GM12878 (cell line): Measurements from ENCODE around the gene HACD3. TPM values are rescaled to one million over a fixed set of nuclear protein-coding genes. Genes with fewer than 3 reads are reported as not detected.

Source experiments
- CHD2 ChIP-seq: IDR thresholded peaks from 2 replicates; pipeline ENCODE4 v1.6.1; 2011; ENCODE audit warnings: low read depth, low read length, improper control_type of control experiment, borderline replicate concordance
- DPF2 ChIP-seq: fragments of 450-650 bp; IDR thresholded peaks from 2 replicates; pipeline ENCODE4 v1.6.1; 2017; ENCODE audit warnings: mild to moderate bottlenecking
- FOS ChIP-seq: IDR thresholded peaks from 3 replicates; pipeline ENCODE4 v1.6.1; 2011; ENCODE audit warnings: borderline replicate concordance; ENCODE audit not compliant: insufficient read length; ENCODE audit errors: extremely low read depth
- HDGF ChIP-seq: fragments of 450-650 bp; IDR thresholded peaks from 2 replicates; pipeline ENCODE4 v1.6.1; 2016; ENCODE audit warnings: antibody characterized with exemption
- POLR2AphosphoS5 ChIP-seq: IDR thresholded peaks from 2 replicates; pipeline ENCODE4 v1.6.1; 2011; ENCODE audit warnings: mild to moderate bottlenecking, low read length, inconsistent platforms
- STAT3 ChIP-seq: IDR thresholded peaks from 2 replicates; pipeline ENCODE4 v1.6.1; 2011; ENCODE audit warnings: low read depth, low read length, improper control_type of control experiment
- polyA plus RNA-seq, 11 experiments: library from polyadenylated mRNA; depleted of rRNA in 4 of 11; unstranded in 6 of 11; stranded (reverse) in 5 of 11; fragments of >200 nt; fragmentation: Nextera tagmentation in 4 of 11; fragmentation: Illumina TruSeq in 1 of 11; extraction: Ambion mirVana in 4 of 11; extraction: Trizol in 1 of 11; gene quantifications; 1 replicate in 1 of 11; 2 replicates in 10 of 11; pipeline versions ENCODE4 v1.2.1 to v1.2.3, GENCODE V29; 2011 to 2016; ENCODE audit warnings: inconsistent platforms in 2 of 11, missing spikeins in 2 of 11, low read depth in 1 of 11
- total RNA-seq, 4 experiments: library from RNA; depleted of rRNA in 3 of 4; stranded (reverse); fragments of >200 nt in 3 of 4; fragmentation: Illumina TruSeq in 1 of 4; extraction: Trizol in 1 of 4; gene quantifications; 2 replicates each; pipeline versions ENCODE4 v1.2.1 to v1.2.3, GENCODE V29; 2013 to 2021
- TF ChIP-seq, protein P1 (sequence below): IDR thresholded peaks from 2 replicates; pipeline ENCODE4 v1.6.1; 2011; ENCODE audit warnings: low read depth, mild to moderate bottlenecking, low read length, moderate library complexity, borderline replicate concordance; ENCODE audit errors: extremely low read depth
- TF ChIP-seq, protein P2 (sequence below): IDR thresholded peaks from 2 replicates; pipeline ENCODE4 v1.6.1; 2012; ENCODE audit warnings: low read length, inconsistent platforms
- TF ChIP-seq, protein P3 (sequence below): fragments of 450-650 bp; IDR thresholded peaks from 2 replicates; pipeline ENCODE4 v1.6.1; 2017; ENCODE audit warnings: low read depth, mild to moderate bottlenecking, moderate library complexity
- TF ChIP-seq, protein P4 (sequence below): IDR thresholded peaks from 2 replicates; pipeline ENCODE4 v1.6.1; 2011; ENCODE audit warnings: borderline replicate concordance, low read depth, mild to moderate bottlenecking, moderate library complexity, low read length; ENCODE audit not compliant: insufficient read depth, poor library complexity, severe bottlenecking
- TF ChIP-seq, protein P5 (sequence below): fragments of 450-650 bp; IDR thresholded peaks from 2 replicates; pipeline ENCODE4 v1.6.1; 2017; ENCODE audit warnings: borderline replicate concordance
- TF ChIP-seq, protein P6 (sequence below): IDR thresholded peaks from 2 replicates; pipeline ENCODE4 v1.6.1; 2012; ENCODE audit warnings: mild to moderate bottlenecking, low read depth, low read length
- TF ChIP-seq, protein P7 (sequence below): IDR thresholded peaks from 2 replicates; pipeline ENCODE4 v1.6.1; 2011; ENCODE audit warnings: mild to moderate bottlenecking, low read depth, low read length, moderate library complexity; ENCODE audit not compliant: insufficient replicate concordance

HACD3 gene
- total and polyA plus RNA-seq, 10 of the 15 experiments (the other 5 are each of a cell fraction or from before 2014, with no cell fraction given): 25.9 to 75.8 (median 48.3) TPM

DNA sequence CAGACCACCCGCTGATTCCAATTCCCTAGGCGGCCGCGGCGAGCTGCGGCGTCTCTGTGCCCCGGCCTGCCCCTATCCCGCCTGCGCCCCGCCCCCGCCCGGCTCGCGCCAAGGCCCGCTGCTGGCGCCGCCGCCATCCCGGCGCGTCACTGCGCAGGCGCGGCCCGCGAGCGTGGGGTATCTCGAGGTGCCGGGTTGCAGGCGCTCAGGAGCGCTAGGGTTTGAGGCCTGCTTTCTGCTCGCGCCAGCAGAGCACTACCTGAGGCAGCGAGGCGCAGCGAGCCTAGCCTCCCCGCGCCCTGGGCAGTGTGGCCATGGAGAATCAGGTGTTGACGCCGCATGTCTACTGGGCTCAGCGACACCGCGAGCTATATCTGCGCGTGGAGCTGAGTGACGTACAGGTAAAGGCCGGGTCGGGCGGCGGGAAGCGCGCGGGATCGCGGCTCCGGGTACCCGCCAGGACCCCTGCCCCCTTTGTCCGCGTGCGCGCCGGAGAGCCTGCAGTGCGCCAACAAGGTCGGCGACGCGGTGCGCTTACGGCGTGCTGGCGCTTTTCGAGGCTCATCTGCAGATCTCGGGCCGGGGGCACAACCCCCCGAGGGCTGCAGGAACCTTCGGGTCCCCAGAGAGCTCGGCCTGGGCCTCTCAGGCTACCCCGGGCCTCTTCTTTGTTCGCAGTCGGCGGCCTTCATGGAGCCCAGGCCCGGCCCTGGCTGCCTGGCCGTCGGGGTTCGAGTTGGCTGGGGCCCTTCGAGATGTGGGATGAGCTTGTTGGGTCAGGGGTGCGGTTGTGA lies at the start of gene HACD3 (continued):
- TF ChIP-seq, protein P1, sequence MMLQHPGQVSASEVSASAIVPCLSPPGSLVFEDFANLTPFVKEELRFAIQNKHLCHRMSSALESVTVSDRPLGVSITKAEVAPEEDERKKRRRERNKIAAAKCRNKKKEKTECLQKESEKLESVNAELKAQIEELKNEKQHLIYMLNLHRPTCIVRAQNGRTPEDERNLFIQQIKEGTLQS: no peak
- TF ChIP-seq, protein P2, sequence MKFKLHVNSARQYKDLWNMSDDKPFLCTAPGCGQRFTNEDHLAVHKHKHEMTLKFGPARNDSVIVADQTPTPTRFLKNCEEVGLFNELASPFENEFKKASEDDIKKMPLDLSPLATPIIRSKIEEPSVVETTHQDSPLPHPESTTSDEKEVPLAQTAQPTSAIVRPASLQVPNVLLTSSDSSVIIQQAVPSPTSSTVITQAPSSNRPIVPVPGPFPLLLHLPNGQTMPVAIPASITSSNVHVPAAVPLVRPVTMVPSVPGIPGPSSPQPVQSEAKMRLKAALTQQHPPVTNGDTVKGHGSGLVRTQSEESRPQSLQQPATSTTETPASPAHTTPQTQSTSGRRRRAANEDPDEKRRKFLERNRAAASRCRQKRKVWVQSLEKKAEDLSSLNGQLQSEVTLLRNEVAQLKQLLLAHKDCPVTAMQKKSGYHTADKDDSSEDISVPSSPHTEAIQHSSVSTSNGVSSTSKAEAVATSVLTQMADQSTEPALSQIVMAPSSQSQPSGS: no peak
- TF ChIP-seq, protein P3, sequence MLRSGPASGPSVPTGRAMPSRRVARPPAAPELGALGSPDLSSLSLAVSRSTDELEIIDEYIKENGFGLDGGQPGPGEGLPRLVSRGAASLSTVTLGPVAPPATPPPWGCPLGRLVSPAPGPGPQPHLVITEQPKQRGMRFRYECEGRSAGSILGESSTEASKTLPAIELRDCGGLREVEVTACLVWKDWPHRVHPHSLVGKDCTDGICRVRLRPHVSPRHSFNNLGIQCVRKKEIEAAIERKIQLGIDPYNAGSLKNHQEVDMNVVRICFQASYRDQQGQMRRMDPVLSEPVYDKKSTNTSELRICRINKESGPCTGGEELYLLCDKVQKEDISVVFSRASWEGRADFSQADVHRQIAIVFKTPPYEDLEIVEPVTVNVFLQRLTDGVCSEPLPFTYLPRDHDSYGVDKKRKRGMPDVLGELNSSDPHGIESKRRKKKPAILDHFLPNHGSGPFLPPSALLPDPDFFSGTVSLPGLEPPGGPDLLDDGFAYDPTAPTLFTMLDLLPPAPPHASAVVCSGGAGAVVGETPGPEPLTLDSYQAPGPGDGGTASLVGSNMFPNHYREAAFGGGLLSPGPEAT: no peak
- TF ChIP-seq DPF2: peak; percentile 43
- TF ChIP-seq, protein P4, sequence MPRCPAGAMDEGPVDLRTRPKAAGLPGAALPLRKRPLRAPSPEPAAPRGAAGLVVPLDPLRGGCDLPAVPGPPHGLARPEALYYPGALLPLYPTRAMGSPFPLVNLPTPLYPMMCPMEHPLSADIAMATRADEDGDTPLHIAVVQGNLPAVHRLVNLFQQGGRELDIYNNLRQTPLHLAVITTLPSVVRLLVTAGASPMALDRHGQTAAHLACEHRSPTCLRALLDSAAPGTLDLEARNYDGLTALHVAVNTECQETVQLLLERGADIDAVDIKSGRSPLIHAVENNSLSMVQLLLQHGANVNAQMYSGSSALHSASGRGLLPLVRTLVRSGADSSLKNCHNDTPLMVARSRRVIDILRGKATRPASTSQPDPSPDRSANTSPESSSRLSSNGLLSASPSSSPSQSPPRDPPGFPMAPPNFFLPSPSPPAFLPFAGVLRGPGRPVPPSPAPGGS: no peak
- TF ChIP-seq, protein P5, sequence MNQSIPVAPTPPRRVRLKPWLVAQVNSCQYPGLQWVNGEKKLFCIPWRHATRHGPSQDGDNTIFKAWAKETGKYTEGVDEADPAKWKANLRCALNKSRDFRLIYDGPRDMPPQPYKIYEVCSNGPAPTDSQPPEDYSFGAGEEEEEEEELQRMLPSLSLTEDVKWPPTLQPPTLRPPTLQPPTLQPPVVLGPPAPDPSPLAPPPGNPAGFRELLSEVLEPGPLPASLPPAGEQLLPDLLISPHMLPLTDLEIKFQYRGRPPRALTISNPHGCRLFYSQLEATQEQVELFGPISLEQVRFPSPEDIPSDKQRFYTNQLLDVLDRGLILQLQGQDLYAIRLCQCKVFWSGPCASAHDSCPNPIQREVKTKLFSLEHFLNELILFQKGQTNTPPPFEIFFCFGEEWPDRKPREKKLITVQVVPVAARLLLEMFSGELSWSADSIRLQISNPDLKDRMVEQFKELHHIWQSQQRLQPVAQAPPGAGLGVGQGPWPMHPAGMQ: no peak
- no peak; the same call in 1 of the 2 replicates for TF ChIP-seq HDGF
- TF ChIP-seq POLR2AphosphoS5: peak; percentile 56; the same call in 1 of the 2 replicates
- TF ChIP-seq FOS: no peak
- no peak for TF ChIP-seq STAT3
- no peak for TF ChIP-seq CHD2
- TF ChIP-seq, protein P6, sequence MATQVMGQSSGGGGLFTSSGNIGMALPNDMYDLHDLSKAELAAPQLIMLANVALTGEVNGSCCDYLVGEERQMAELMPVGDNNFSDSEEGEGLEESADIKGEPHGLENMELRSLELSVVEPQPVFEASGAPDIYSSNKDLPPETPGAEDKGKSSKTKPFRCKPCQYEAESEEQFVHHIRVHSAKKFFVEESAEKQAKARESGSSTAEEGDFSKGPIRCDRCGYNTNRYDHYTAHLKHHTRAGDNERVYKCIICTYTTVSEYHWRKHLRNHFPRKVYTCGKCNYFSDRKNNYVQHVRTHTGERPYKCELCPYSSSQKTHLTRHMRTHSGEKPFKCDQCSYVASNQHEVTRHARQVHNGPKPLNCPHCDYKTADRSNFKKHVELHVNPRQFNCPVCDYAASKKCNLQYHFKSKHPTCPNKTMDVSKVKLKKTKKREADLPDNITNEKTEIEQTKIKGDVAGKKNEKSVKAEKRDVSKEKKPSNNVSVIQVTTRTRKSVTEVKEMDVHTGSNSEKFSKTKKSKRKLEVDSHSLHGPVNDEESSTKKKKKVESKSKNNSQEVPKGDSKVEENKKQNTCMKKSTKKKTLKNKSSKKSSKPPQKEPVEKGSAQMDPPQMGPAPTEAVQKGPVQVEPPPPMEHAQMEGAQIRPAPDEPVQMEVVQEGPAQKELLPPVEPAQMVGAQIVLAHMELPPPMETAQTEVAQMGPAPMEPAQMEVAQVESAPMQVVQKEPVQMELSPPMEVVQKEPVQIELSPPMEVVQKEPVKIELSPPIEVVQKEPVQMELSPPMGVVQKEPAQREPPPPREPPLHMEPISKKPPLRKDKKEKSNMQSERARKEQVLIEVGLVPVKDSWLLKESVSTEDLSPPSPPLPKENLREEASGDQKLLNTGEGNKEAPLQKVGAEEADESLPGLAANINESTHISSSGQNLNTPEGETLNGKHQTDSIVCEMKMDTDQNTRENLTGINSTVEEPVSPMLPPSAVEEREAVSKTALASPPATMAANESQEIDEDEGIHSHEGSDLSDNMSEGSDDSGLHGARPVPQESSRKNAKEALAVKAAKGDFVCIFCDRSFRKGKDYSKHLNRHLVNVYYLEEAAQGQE: no peak
- TF ChIP-seq, protein P7, sequence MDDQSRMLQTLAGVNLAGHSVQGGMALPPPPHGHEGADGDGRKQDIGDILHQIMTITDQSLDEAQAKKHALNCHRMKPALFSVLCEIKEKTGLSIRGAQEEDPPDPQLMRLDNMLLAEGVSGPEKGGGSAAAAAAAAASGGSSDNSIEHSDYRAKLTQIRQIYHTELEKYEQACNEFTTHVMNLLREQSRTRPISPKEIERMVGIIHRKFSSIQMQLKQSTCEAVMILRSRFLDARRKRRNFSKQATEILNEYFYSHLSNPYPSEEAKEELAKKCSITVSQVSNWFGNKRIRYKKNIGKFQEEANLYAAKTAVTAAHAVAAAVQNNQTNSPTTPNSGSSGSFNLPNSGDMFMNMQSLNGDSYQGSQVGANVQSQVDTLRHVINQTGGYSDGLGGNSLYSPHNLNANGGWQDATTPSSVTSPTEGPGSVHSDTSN: no peak
